ENCODE results near the gene SLC38A8.

Gene SLC38A8

DNA sequence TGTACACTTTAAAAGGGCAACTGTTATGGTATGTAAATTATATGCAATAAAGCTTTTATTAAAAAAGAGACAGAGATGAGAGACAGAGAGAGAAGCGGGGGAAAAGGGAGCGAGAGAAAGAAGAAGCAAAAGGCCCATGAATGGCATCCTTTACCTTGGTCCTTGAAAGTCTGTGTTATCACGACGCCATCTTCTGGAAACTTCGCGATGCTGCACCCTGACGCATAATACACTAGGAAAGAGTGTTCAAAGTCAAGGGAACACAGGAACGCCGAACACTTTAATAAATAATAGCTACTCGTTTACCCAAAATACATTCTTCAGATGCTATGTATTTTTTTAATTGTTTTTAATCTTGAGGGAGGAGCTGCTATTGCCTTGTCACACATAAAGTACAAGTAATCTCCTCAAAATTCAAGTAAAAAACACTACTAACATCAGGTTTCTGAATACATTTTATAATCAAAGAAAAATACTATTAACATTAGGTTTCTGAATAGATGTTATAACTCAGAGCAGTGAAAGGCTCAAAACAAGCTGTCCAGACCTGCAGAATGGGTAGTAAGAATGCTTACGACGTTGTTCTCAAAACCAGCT, 23.0 kb upstream of the SLC38A8 start:
- Histone ChIP-seq H3K4me1 (ENCODE audit: low read length) (peaks cover 6% of the 10 kb centered on the region), H3K4me3 (ENCODE audit: low read length) (no peak overlapping the region), H3K4me2 (ENCODE audit: low read length) (no peak overlapping the region), H2AFZ (ENCODE audit: low read depth, low read length) (no peak overlapping the region), H3K36me3 (replicated peaks; ENCODE audit: low read depth, low read length) (peaks cover 49% of the 10 kb centered on the region), H3K27me3 (ENCODE audit: low read depth, low read length) (no peaks in the 10 kb centered on the region), H3K27ac (ENCODE audit: low read length) (no peak overlapping the region), H3K9me3 (ENCODE audit: insufficient read depth, low read length) (no peaks in the 10 kb centered on the region), H3K9ac (ENCODE audit: low read length) (no peak overlapping the region), H3K79me2 (ENCODE audit: low read length) (no peaks in the 10 kb centered on the region), H4K20me1 (ENCODE audit: insufficient read depth, low read length) (peaks cover 9% of the 10 kb centered on the region)
- no peak for TF ChIP-seq EZH2phosphoT487 (IDR thresholded peaks at IDR 0.05; ENCODE audit: low read depth)
- TF ChIP-seq, protein P1, sequence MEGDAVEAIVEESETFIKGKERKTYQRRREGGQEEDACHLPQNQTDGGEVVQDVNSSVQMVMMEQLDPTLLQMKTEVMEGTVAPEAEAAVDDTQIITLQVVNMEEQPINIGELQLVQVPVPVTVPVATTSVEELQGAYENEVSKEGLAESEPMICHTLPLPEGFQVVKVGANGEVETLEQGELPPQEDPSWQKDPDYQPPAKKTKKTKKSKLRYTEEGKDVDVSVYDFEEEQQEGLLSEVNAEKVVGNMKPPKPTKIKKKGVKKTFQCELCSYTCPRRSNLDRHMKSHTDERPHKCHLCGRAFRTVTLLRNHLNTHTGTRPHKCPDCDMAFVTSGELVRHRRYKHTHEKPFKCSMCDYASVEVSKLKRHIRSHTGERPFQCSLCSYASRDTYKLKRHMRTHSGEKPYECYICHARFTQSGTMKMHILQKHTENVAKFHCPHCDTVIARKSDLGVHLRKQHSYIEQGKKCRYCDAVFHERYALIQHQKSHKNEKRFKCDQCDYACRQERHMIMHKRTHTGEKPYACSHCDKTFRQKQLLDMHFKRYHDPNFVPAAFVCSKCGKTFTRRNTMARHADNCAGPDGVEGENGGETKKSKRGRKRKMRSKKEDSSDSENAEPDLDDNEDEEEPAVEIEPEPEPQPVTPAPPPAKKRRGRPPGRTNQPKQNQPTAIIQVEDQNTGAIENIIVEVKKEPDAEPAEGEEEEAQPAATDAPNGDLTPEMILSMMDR (IDR thresholded peaks at IDR 0.05; ENCODE audit: low read depth, low read length): peak; percentile 63

DNA sequence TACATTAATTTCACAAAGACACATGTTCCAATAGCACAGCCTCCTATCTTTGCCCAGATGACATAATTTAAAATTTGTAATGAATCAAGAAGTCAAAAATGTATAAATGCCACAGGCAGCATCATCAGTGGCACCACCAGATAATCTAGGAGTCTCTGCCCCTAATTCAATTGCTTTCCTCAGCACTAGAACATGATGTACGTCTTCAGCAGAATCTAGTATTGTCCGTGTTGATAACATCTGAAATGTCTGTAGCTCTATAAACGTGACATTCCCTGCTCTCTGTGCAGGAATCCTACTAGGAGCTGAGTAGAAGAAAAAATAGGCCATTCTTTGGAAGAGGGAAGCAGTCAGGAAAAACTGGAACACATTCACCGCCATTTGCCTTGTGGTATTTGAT, 21.4 kb upstream of the SLC38A8 start:
- no peak overlapping the region for H3K9ac ChIP-seq (ENCODE audit: low read length)
- H3K9me3 ChIP-seq (ENCODE audit: insufficient read depth, low read length): no peaks in the 10 kb centered on the region
- TF ChIP-seq EZH2phosphoT487 (IDR thresholded peaks at IDR 0.05; ENCODE audit: low read depth): no peak
- TF ChIP-seq, protein P1 (IDR thresholded peaks at IDR 0.05; ENCODE audit: low read depth, low read length): no peak
- H3K4me1 ChIP-seq (ENCODE audit: low read length): no peaks in the 10 kb centered on the region
- no peak overlapping the region for H3K4me2 ChIP-seq (ENCODE audit: low read length)
- H3K27ac ChIP-seq (ENCODE audit: low read length): no peak overlapping the region
- peaks cover 1% of the 10 kb centered on the region; the same call in 1 of the 2 replicates for H4K20me1 ChIP-seq (ENCODE audit: insufficient read depth, low read length)
- H3K4me3 ChIP-seq (ENCODE audit: low read length): no peak overlapping the region
- H3K79me2 ChIP-seq (ENCODE audit: low read length): no peaks in the 10 kb centered on the region
- peaks cover 42% of the 10 kb centered on the region for H3K36me3 ChIP-seq (replicated peaks; ENCODE audit: low read depth, low read length)
- no peak overlapping the region for H2AFZ ChIP-seq (ENCODE audit: low read depth, low read length)
- H3K27me3 ChIP-seq (ENCODE audit: low read depth, low read length): no peaks in the 10 kb centered on the region

DNA sequence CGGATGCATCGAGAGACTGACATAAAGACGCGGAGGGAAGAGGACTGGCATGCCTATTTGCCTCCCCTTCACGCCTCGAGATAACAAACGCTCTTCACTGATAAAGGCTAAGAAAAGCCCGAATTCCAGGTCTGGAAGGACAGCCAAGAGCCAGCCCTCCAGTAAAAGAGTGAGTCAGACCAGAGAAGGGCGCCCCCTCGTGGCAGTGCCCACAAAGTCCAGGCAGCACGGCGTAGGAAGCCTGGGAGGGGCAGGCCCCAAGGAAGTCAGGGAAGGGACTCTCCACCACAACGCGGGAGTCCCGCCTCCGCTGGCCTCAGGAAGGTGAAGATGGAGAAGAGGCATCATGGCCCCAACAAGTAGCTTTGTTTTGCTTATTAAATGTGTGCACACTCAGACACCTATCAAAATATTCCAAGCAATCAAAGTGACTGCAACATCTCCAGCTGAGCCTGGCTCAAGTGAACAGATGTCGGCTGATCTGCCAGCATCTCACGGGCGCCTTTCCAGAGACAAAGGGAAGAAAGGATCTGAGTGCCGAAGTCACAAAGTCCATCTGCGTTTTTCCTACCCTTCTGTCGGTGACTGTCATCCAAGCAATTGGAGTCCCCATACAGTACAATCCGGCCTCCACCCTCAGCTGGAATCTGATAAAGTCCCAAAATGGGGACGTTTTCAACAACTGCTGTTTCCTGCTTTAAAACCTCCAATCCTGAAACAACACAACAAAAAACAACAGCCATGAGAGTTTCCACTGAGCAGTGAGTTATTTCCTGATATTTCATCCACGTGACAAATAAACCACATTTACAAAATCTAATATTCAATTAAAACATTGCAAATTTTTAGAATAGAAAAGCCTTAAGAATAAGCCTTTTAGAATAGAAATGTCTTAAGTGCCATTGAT, 20.4 kb upstream of the SLC38A8 start:
- no peak overlapping the region for H3K4me3 ChIP-seq (ENCODE audit: low read length)
- no peaks in the 10 kb centered on the region for H3K4me1 ChIP-seq (ENCODE audit: low read length)
- H3K9me3 ChIP-seq (ENCODE audit: insufficient read depth, low read length): no peaks in the 10 kb centered on the region
- H4K20me1 ChIP-seq (ENCODE audit: insufficient read depth, low read length): no peaks in the 10 kb centered on the region
- H3K9ac ChIP-seq (ENCODE audit: low read length): no peak overlapping the region
- no peak for TF ChIP-seq EZH2phosphoT487 (IDR thresholded peaks at IDR 0.05; ENCODE audit: low read depth)
- TF ChIP-seq, protein P1 (IDR thresholded peaks at IDR 0.05; ENCODE audit: low read depth, low read length): peak; percentile 87
- H3K4me2 ChIP-seq (ENCODE audit: low read length): no peak overlapping the region
- no peak overlapping the region for H2AFZ ChIP-seq (ENCODE audit: low read depth, low read length)
- peaks cover 41% of the 10 kb centered on the region for H3K36me3 ChIP-seq (replicated peaks; ENCODE audit: low read depth, low read length)
- no peaks in the 10 kb centered on the region for H3K27me3 ChIP-seq (ENCODE audit: low read depth, low read length)
- H3K27ac ChIP-seq (ENCODE audit: low read length): no peak overlapping the region
- H3K79me2 ChIP-seq (ENCODE audit: low read length): no peaks in the 10 kb centered on the region

DNA sequence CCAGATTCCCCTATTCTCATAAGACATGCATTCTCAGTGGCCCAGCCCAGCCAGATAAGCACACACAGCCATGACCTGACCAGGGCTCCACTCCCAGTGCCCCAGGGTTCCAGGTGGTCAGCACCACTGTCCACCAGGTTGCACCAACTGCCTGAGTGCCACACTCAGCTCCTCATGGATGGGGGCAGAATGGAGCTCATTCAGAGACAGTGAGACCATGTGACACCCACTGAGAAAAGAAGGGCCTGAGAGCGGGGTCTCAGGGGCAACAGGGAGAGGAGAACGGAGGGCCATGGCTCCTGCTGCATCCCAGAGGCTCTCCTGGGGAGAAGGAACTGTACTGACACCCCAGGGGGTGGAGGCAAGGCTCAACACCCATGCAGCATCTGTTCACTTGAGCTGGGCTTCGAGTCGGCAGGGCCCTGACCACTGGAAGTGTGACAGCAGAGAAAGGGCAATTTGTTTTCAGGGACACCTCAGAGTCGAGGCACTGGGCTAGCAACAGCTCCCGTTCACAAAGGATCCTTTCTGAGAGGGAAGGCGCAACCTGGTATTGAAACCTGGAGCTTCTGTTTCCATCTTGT, 18.7 kb upstream of the SLC38A8 start:
- peaks cover 38% of the 10 kb centered on the region for H3K36me3 ChIP-seq (replicated peaks; ENCODE audit: low read depth, low read length)
- no peak overlapping the region for H3K27ac ChIP-seq (ENCODE audit: low read length)
- no peaks in the 10 kb centered on the region for H3K9me3 ChIP-seq (ENCODE audit: insufficient read depth, low read length)
- H3K27me3 ChIP-seq (ENCODE audit: low read depth, low read length): no peaks in the 10 kb centered on the region
- H3K9ac ChIP-seq (ENCODE audit: low read length): no peak overlapping the region
- H3K79me2 ChIP-seq (ENCODE audit: low read length): no peaks in the 10 kb centered on the region
- no peaks in the 10 kb centered on the region for H3K4me1 ChIP-seq (ENCODE audit: low read length)
- no peak overlapping the region for H3K4me3 ChIP-seq (ENCODE audit: low read length)
- TF ChIP-seq EZH2phosphoT487 (IDR thresholded peaks at IDR 0.05; ENCODE audit: low read depth): no peak
- TF ChIP-seq, protein P1 (IDR thresholded peaks at IDR 0.05; ENCODE audit: low read depth, low read length): no peak
- H3K4me2 ChIP-seq (ENCODE audit: low read length): no peak overlapping the region
- H4K20me1 ChIP-seq (ENCODE audit: insufficient read depth, low read length): no peaks in the 10 kb centered on the region
- no peak overlapping the region for H2AFZ ChIP-seq (ENCODE audit: low read depth, low read length)
